HG02973 (cell line): ENCODE data around the gene TRPM4.
"Not testable (repeated sequence)": the region's sequence is repeated elsewhere in the genome, so short reads cannot be mapped to it uniquely, and the experiment has no call there.

ENCODE experiments used
- ATAC-seq: cut with Tn5 transposase; IDR thresholded peaks from one replicate; pipeline ENCODE4 v1.9.1; 2021; ENCODE audit warnings: moderate library complexity; ENCODE audit not compliant: unreplicated experiment

Gene TRPM4

DNA sequence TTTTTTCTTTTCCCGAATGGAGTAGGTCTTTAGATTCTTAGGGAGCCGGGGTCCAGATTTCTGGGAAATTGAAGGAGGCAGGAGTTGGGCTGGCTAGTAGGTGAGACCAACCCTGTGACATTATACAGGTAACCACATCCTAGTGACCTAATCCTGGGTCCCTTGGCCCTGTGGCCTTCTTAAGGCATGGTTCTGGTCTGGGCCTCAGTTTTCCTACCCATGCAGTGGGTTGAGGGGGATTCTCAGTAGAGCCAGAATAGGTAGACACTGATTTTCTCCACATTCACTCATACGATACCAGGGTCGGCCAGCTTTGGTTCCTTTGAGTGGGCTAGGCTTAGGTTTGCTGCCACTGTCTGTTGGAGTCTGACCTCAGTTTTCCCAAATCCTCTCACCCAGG lies 31.0 kb upstream of the TRPM4 start:
- no peak for ATAC-seq

DNA sequence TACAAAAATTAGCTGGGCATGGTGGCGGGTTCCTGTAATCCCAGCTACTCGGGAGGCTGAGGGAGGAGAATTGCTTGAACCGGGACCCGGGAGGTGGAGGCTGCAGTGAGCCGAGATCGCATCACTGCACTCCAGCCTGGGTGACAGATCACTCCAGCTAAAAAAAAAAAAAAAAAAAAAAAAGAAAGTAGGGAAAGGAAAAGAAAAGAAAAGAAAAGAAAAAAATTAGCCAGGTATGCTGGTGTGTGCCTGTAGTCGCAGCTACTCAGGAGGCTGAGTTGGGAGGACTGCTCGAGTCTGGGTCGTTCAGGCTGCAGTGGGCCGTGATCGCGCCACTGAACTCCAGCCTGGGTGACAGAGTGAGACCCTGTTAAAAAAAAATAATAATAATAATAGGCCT lies 30.4 kb upstream of the TRPM4 start:
- ATAC-seq, result not testable (repeated sequence)

DNA sequence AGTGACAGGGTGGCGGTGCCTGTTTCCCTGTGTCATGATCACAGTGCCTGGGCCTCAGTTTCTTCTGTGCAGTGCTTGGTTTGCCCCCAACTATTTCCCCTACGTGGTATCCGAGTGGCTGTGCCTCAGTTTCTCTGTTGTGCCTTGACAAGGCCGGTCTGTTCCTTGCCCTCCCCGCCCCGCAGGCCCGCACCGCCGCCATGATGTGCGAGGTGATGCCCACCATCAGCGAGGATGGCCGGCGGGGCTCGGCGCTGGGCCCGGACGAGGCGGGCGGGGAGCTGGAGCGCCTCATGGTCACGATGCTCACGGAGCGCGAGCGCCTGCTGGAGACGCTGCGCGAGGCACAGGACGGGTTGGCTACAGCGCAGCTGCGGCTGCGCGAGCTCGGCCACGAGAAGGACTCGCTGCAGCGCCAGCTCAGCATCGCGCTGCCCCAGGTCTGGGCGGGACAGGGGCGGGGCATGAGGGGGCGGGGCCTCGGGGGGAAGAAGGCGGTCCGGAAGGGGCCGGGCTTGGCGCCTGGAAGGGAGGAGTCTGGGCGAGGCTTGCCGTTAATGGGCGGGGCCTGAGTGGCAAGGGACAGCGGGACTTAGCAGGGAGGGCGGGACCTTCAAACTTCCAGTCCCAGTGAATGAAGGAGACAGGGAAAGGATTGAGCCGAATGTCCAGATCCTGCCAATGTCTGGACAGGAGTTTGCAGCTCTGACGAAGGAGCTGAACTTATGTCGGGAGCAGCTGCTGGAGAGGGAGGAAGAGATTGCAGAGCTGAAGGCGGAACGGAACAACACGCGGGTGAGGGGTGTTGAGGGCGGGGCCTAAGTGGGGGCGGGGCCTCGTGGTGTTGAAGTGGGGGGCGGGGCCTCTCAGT lies 29.7 kb upstream of the TRPM4 start:
- ATAC-seq, result peak; percentile 81

DNA sequence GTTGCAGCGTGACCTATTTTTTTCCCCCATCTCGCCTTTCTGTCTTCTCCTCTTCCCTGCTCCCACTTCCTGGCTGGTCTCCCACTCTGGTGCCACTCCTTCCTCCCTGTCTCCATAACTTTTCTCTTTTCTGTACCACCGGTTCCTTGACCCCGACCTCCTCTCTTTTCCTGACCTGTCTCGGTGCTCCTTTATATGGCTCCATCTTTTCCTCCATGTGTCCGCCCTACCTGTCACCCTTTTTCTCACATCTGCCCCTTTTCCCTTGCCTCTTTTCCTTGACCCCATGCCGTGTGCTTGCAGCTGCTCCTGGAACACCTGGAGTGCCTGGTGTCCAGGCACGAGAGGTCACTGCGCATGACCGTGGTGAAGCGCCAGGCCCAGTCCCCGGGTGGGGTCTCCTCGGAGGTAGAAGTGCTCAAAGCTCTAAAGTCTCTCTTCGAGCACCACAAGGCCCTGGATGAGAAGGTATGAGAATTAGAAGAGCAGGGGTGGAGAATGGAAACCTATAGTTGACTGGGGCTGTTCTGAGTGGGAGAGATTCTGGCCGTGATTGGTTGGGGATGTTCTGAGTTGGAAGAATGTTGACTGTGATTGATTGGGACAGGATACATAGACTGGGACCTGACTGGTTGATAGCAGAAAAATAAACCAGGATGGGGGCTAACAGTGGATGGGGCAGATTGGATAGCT lies 28.9 kb upstream of the TRPM4 start:
- no peak for ATAC-seq

DNA sequence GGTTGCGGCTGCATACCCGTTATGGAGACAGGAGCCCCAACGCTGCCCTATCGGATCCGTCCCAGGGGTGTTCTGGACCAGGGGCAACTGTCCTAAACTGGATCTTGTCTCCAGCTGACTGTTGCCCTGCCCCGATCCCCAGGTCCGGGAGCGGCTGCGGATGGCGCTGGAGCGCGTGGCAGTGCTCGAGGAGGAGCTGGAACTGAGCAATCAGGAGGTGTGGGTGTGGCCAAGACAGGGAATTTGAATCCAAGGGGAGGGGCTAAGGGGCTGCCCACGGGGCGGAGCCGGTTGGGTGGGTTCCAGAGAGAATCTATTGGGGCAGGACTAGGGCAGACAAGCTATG lies 28.4 kb upstream of the TRPM4 start:
- ATAC-seq, result no peak

DNA sequence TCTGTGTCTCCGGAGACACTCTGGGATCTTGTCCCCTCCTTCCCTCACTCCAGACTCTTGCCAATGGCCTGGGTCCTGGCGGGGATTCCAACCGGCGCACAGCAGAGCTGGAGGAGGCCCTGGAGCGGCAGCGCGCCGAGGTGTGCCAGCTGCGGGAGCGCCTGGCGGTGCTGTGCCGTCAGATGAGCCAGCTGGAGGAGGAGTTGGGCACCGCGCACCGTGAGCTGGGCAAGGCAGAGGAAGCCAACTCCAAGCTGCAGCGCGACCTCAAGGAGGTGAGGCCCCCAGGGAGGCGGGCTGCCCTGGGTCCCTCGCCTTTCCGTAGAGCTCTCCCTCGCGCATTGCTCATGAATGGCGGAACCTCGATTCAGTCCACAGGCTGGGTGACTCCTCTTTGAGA lies 27.3 kb upstream of the TRPM4 start:
- ATAC-seq, result no peak

DNA sequence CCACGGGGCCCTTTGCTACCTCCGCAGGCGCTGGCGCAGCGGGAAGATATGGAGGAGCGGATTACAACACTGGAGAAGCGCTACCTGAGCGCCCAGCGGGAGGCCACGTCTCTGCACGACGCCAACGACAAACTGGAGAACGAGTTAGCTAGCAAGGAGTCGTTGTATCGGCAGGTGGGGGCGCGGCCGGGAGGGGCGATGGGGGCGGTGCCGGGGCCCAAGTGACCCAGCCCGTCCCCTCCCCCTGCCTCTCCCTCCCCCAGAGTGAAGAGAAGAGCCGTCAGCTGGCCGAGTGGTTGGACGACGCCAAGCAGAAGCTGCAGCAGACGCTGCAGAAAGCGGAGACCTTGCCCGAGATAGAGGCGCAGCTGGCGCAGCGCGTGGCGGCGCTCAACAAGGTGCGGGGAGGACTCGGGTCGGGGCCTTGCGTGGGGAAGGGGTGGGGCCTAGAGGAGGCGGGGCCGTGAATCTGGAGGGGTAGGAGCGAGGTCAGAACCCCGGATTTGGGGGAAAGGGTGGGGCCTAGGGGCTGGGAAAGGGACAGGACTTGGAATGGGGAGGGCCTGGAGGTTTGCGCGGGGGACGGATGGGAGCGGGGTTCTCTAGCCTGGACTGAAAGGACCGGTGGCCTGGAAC lies 24.5 kb upstream of the TRPM4 start:
- no peak for ATAC-seq

DNA sequence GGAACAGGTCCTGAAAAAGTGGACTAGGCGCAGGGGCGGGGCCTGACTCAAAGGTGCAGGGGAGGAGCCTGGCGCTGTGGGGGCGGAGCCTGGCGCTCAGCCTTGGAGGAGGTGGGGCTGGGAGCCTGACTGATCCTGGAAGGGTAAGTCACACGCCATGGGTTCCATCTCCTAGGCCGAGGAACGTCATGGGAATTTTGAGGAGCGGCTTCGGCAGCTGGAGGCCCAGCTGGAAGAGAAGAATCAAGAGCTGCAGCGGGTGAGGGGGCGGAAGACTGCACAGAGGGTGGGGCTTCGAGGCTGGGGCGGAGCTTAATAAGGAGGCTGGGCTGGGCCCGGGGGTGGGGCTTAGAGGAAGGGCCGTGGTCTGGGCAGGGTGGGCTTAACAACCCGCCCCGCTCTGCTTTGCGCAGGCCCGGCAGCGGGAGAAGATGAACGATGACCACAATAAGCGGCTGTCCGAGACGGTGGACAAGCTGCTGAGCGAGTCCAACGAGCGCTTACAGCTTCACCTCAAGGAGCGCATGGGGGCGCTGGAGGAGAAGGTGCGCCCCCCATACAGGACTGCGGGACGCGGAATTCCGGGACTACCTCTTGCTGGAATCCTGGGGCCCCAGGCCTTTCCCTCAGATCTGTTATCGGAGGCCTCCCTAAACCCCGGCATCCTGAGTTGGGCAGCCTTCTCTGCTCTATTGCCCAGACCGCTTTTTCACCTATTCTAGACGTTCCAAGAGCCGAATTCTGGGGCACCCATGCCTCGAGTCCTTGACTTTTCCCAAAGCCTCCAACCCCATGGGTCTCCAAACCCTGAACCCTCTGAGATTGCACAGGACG lies 23.8 kb upstream of the TRPM4 start:
- no peak for ATAC-seq

DNA sequence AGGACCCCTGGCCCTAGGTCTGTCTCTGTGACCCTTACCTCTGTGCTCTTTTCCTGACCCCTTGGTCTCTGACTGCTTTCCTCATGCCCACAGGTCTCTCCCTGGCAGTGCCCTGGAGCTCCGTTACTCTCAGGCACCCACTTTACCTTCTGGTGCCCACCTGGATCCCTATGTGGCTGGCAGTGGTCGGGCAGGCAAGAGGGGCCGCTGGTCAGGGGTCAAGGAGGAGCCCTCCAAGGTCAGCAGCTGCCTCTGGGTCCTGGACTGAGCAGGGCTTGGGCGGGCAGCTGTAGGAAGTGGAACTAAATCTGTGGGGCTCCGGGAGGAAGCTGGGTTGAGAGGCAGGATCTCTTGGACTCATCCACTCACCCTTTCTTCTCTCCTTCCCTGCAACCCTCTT lies 21.9 kb upstream of the TRPM4 start:
- ATAC-seq, result no peak

DNA sequence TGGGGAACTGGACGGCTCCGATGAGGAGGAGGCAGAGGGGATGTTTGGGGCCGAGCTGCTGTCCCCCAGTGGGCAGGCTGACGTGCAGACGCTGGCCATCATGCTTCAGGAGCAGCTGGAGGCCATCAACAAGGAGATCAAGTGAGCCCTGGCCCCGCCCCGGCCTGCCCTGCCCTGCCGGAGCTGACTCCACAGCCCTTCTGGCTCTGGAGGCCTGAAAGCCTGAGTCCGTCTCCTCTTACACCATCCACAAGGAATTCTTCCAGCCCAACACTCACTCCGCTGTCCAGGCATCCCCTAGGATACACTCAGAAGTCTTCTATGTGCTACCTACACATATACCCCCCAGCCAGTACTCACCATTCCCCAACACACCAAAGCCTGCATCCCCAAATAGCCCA lies 20.8 kb upstream of the TRPM4 start:
- no peak for ATAC-seq

DNA sequence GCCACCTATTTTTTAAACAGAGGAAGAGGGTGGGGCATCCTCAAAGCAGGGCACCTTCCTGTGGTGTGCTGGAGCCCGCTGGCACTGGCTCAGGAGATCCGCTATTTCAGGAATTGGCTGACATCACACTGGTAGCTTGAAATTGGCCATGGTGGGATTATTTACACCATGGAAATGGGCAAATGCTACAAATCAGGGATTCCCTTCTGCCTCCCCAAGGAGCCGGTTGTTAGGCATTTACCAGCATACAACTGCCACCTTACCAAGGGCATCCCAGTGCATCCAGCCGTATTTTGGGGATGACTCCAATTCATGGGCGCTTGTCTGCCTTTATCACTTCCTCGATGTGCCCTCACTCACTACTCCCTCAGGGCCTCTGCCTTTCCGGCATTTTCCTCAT lies 16.6 kb upstream of the TRPM4 start:
- no peak for ATAC-seq

DNA sequence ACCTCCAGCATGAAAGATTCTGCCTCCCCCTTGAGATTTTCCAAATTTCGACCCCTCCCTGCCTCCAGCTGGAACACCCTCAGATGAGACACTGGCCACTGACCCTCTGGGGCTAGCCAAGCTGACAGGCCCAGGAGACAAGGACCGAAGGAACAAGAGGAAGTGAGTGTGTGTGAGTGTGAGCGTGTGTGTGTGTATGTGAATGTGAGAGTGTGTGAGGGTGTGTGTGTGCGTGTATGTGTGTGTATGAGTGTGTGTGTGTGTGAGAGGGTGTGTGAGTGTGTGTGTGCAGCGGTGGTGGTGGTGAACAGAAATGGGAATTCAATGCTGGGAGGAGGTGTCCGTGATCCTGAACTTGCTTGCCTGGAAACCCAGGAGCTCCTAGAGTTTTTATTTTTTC lies 16.2 kb upstream of the TRPM4 start:
- no peak for ATAC-seq

DNA sequence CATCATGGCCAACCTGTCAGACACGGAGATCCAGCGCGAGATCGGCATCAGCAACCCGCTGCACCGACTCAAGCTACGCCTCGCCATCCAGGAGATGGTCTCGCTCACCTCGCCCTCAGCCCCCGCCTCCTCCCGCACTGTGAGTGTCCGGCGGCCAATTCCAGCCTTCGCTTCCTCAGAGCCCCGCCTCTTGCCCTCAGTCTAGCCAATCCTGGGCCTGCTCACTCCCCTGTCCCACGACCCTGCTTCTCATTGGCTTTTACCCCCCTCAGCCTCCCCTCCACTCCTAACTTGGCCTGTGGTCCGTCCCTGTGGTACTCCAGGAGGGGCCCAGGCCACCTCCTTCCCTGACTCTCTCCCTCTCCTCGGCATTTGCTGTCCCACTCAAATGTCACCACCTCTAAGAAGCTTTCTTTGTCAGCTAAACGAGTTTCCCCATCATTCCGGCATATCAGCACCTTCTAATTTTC lies 14.7 kb upstream of the TRPM4 start:
- peak; percentile 65 for ATAC-seq

DNA sequence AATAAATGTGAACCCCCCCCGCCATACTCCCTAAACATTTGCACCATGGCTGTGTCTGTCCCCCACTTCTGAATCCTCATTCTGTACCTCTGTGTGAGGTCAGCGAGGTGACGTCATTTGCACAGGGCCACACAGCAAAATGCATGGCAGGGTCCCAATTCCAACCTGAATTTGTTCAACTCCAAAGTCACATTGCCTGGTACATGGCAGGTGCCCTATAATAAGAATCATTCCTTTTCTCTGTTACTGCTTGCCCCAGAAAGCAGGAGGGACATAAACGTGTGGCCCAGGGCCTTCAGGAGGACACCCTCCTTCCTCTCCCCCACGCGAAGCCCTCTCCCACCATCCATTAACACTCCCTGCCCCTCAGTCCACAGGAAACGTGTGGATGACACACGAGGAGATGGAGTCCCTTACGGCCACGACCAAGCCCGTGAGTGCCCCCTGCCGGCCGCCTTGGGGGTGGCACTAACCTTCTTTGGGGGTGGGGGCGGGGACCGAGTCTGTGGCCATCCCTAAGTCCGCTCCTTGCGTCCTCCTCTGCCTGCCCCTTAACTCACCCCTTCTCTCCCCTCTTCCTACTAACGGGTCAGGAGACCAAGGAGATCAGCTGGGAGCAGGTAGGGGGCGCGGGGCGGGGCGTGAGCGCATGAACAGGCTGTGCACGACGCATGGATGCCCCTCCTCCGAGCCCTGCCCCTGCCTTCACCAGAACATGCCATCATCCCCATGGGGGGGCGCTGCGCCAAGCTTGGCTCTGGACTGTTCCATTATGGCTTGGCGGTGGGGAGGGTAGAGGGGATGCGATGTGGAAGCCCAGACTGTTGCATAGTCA lies 11.8 kb upstream of the TRPM4 start:
- no peak for ATAC-seq

DNA sequence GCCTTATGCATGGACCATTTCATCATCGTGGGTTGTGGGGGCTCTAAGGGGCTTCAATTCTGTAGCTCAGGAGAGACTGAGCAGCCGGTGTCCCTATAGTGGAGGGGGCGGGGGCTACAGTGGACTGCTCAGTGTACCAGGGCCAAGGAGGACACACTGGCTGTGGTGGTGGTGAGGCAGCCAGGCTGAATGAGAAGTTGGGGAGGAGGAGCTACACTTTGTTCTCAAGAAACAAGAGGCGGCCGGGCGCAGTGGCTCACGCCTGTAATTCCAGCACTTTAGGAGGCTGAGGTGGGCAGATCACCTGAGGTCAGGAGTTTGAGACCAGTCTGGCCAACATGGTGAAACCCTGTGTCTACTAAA lies 11.2 kb upstream of the TRPM4 start:
- ATAC-seq, result not testable (repeated sequence)

DNA sequence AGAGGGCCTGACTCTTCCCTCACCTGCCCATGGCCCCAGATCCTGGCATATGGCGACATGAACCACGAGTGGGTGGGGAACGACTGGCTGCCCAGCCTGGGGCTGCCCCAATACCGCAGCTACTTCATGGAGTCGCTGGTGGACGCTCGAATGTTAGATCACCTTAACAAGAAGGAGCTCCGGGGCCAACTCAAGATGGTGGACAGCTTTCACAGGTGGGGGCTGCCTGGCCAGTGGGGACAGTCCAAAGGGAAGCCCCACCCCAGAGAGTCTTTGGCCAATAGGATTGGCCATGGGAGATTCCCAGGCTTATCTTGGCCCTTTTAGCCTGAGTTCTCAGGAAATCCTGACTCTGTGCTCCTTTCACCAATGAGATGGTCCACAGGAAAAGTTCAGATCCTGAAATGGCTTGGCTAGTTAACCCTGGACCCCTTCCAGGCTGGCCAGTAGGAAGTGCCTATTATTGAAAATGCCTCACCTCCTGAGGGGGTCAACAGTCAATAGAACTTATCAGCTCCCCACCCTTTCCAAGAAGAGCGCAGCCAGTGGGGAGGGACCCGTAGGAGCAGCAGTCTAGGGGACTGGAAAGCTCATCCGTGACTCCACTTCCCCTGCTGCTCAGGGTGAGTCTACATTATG lies 9.4 kb upstream of the TRPM4 start:
- ATAC-seq, result no peak

DNA sequence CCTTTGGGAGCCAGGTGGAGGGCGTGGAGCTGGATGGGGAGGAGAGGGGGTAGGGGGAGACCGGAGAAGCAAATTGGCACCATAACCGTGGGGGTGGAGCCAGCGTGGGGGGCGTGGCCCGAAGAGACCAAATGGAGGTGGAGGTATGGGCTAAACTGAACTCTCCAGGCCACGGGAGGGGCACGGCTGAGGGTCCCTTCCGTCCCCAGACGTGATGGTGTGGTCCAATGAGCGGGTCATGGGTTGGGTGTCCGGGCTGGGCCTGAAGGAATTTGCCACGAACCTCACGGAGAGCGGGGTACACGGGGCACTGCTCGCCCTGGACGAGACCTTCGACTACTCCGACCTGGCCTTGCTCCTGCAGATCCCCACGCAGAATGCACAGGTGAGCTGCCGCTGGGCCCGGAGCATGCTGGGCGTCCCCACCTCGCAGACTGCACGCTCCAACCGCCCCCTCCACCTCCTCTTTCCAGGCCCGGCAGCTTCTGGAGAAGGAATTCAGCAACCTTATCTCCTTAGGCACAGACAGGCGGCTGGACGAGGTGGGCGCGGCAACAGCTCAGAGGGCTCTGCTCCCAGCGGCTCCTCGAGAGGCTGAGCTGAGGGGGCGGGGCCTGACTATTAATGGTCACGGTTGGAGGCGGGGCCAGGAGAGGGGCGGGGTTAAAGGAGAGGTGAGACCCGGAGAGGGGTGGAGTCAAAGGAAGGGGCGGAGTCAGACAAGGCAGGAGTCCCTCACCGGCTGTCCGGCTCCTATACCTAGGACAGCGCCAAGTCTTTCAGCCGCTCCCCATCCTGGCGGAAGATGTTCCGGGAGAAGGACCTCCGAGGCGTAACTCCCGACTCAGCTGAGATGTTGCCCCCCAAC lies 8.6 kb upstream of the TRPM4 start:
- no peak for ATAC-seq

DNA sequence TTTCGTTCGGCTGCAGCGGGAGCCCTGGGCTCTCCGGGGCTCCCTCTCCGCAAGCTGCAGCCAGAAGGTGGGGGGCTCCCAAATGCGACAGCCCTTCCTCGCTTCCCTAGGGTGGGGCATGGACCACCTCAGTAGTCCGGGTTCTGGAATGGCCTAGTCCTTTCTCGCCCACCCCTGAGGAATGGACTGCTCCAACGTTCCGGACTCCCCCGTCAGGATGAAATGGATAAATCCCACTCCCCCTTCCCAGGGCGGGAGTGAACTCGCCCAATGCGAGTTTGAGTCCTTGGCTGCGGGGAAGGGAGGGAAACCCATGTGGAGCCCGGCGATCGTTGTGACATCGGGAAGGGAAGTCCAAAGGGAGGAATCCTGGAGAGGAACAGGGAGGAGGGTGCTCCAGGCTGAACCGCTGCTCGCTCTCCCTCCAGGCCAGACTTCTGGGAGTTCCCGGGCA lies 7.9 kb upstream of the TRPM4 start:
- no peak for ATAC-seq
